Psoas muscle (tissue), 8 donors: Measurements from ENCODE around the gene POLR3E. TPM values are rescaled to one million over a fixed set of nuclear protein-coding genes. Genes with fewer than 3 reads are reported as not detected.

Experiments used
- ATAC-seq, 4 donors: fragments of 200-7000 bp; cut with Tn5 transposase; one replicate each; pipeline ENCODE4 v1.9.1; 2020; ENCODE audit warnings: moderate library complexity in 3 of 4, mild to moderate bottlenecking in 2 of 4
- DNase-seq, 2 donors: peaks; one replicate each; pipeline ENCODE4 v3.0.0-alpha.2; 2020
- H3K27ac ChIP-seq: fragments of 200-600 bp; one replicate; pipeline ENCODE4 v1.8.0; 2022
- H3K27me3 ChIP-seq, 3 donors: fragments of 200-600 bp in 1 of 3; one replicate each; pipeline versions ENCODE4 v1.6.1 to v1.8.0; 2013 to 2022; ENCODE audit warnings: low read length in 2 of 3, mild to moderate bottlenecking in 2 of 3, moderate library complexity in 1 of 3; ENCODE audit not compliant: insufficient read depth in 3 of 3
- H3K36me3 ChIP-seq, 2 donors: fragments of 200-600 bp in 1 of 2; one replicate each; pipeline versions ENCODE4 v1.6.1 to v1.8.0; 2013 to 2022; ENCODE audit warnings: low read depth in 1 of 2, mild to moderate bottlenecking in 1 of 2, moderate library complexity in 1 of 2; ENCODE audit not compliant: insufficient read depth in 1 of 2
- H3K4me1 ChIP-seq: fragments of 200-600 bp; one replicate; pipeline ENCODE4 v1.8.0; 2022
- H3K4me3 ChIP-seq: fragments of 200-600 bp; one replicate; pipeline ENCODE4 v1.8.0; 2022; ENCODE audit warnings: mild to moderate bottlenecking
- H3K9me3 ChIP-seq: fragments of 200-600 bp; one replicate; pipeline ENCODE4 v1.8.0; 2022
- WGBS, 3 donors: extraction: QIAGEN DNeasy Blood & Tissue Kit; methylation state at CpG; one replicate each; pipeline versions ENCODE4 v1.1.6 to v1.1.7; 2013; 5-methylcytosine and 5-hydroxymethylcytosine counted together
- intact Hi-C, 2 donors: fragments of 100-400 bp; cut with DNase I; formaldehyde crosslinking; loops; one replicate each; pipeline versions ENCODE4 v1.11.0 to v1.14.2; 2022
- polyA plus RNA-seq, 3 donors: library from polyadenylated mRNA; stranded (reverse); fragments of 200-250 nt; gene quantifications; one replicate each; pipeline ENCODE4 v1.2.3, GENCODE V29; 2013
- total RNA-seq, 4 donors: library from RNA; stranded (reverse); fragmentation: NEBNext Ultra II Directional in 2 of 4; extraction: Animal tissue kit (Norgen Biotek cat#: 25700) in 2 of 4; gene quantifications; one replicate each; pipeline versions ENCODE4 v1.2.1 to v1.2.4, GENCODE V29; 2021 to 2023
- TF ChIP-seq, protein P1 (sequence below): fragments of 200-600 bp; IDR thresholded peaks from one replicate; pipeline ENCODE4 v1.8.0; 2022; ENCODE audit warnings: antibody characterized with exemption
- donor health status: healthy with polysubstance abuse.
- donor health status: DM: no; HTN: no; CAD: no; lungs with moderate emphysema.
- donor health status: Bipolar disorder and iron deficiency.
- donor health status: healthy.
- donor health status: DM: yes; HTN: yes; CAD: no.
- donor health status: DM: no; HTN: no; CAD: no.
- donor health status: DM: no; HTN: no; CAD: no.
- donor health status: DM: yes; HTN: yes; CAD: no.

POLR3E gene
- total and polyA plus RNA-seq, 7 donors, result 45.6 to 119 (median 90.1) TPM

- DNase-seq, result no peak
- intact Hi-C loops, result loop anchor here in 1 of 2 donors (5.0 kb wide), 1 partner anchor 34 kb away; no protein-coding TSS in a partner anchor
- 86 to 98% (median 87%) methylated on average over 5 of the region's 5 CpGs for WGBS, 3 donors
- Histone ChIP-seq H3K4me3 (no peak overlapping the region), H3K9me3 (peaks cover 6% of the 10 kb centered on the region), H3K27me3 (no peaks in the 10 kb centered on the region), H3K4me1 (no peaks in the 10 kb centered on the region), H3K36me3 (peaks cover 6 to 100% of the 10 kb centered on the region in 2 donors), H3K27ac (no peak overlapping the region)
- ATAC-seq, result no peak
- TF ChIP-seq, protein P1, sequence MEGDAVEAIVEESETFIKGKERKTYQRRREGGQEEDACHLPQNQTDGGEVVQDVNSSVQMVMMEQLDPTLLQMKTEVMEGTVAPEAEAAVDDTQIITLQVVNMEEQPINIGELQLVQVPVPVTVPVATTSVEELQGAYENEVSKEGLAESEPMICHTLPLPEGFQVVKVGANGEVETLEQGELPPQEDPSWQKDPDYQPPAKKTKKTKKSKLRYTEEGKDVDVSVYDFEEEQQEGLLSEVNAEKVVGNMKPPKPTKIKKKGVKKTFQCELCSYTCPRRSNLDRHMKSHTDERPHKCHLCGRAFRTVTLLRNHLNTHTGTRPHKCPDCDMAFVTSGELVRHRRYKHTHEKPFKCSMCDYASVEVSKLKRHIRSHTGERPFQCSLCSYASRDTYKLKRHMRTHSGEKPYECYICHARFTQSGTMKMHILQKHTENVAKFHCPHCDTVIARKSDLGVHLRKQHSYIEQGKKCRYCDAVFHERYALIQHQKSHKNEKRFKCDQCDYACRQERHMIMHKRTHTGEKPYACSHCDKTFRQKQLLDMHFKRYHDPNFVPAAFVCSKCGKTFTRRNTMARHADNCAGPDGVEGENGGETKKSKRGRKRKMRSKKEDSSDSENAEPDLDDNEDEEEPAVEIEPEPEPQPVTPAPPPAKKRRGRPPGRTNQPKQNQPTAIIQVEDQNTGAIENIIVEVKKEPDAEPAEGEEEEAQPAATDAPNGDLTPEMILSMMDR, result no peak
Measured at GRCh38 chr16:22253272-22253671, 43.9 kb upstream of the POLR3E start.

DNA sequence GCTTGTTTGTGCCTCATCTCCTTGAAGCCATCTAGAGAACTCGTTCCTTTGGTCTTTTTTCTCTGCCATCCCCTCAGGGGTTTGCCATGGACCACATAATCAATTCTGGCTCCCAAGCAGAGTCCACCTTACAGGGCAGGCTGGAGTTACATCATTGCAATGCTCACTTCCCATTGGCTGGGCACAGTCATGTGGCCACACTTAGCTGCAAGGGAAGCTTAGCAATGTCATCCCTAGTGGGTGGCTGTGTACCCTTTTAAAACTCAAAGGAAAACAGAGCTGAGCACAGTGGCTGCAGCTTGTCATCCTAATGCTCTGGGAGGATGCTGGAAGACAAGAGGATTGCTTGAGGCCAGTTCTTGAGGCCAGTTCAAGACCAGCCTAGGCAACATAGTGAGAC lies 41.9 kb upstream of the POLR3E start:
- peaks cover 6% of the 10 kb centered on the region for H3K9me3 ChIP-seq
- 97 to 100% (median 100%) methylated on average over 1 of the region's 1 CpG for WGBS, 3 donors
- H3K4me1 ChIP-seq, result no peaks in the 10 kb centered on the region
- ATAC-seq, result no peak
- intact Hi-C loops, result no loop called here
- no peak overlapping the region for H3K4me3 ChIP-seq
- H3K27ac ChIP-seq, result no peak overlapping the region
- DNase-seq, result no peak
- no peaks in the 10 kb centered on the region for H3K27me3 ChIP-seq
- TF ChIP-seq, protein P1, result no peak
- peaks cover 8 to 100% of the 10 kb centered on the region in 2 donors for H3K36me3 ChIP-seq

GRCh38 chr16:22257440-22257839 lies 39.8 kb upstream of the POLR3E start:
- intact Hi-C loops, result no loop called here
- H3K9me3 ChIP-seq, result peaks cover 6% of the 10 kb centered on the region
- TF ChIP-seq, protein P1, result no peak
- ATAC-seq (no peak), DNase-seq (no peak)
- 98% methylated on average over 13 of the region's 13 CpGs for WGBS, 3 donors
- H3K4me1 ChIP-seq, result no peaks in the 10 kb centered on the region
- H3K36me3 ChIP-seq, result peaks cover 12 to 100% of the 10 kb centered on the region in 2 donors
- H3K27ac ChIP-seq, result no peak overlapping the region
- H3K27me3 ChIP-seq, result no peaks in the 10 kb centered on the region
- no peak overlapping the region for H3K4me3 ChIP-seq

GRCh38 chr16:22260490-22260889 lies 36.7 kb upstream of the POLR3E start:
- Histone ChIP-seq H3K27ac (no peak overlapping the region), H3K9me3 (peaks cover under 1% of the 10 kb centered on the region), H3K4me3 (no peak overlapping the region), H3K27me3 (no peaks in the 10 kb centered on the region), H3K36me3 (peaks cover 13 to 100% of the 10 kb centered on the region in 2 donors), H3K4me1 (no peaks in the 10 kb centered on the region)
- TF ChIP-seq, protein P1, result no peak
- intact Hi-C loops, result loop anchor here in 1 of 2 donors (5.0 kb wide), 1 partner anchor 33 kb away; no protein-coding TSS in a partner anchor
- WGBS, 3 donors, result 91 to 96% (median 92%) methylated on average over 3 of the region's 3 CpGs
- no peak for ATAC-seq
- DNase-seq, result no peak

- ATAC-seq, result no peak
- intact Hi-C loops, result loop anchor here in 1 of 2 donors (5.0 kb wide), 1 partner anchor 35 kb away; no protein-coding TSS in a partner anchor
- 91 to 94% (median 93%) methylated on average over 4 of the region's 4 CpGs for WGBS, 3 donors
Measured at GRCh38 chr16:22262460-22262859, 34.7 kb upstream of the POLR3E start.

More at GRCh38 chr16:22262460-22262859, 34.7 kb upstream of the POLR3E start:
- Histone ChIP-seq H3K4me3 (no peak overlapping the region), H3K27me3 (no peaks in the 10 kb centered on the region), H3K9me3 (no peaks in the 10 kb centered on the region), H3K27ac (no peak overlapping the region), H3K36me3 (peaks cover 13 to 100% of the 10 kb centered on the region in 2 donors), H3K4me1 (no peaks in the 10 kb centered on the region)
- DNase-seq, result no peak
- TF ChIP-seq, protein P1, result no peak
